HG02970 (cell line): ENCODE data around the gene RIMS1.

Experiments used
- ATAC-seq: cut with Tn5 transposase; IDR thresholded peaks from one replicate; pipeline ENCODE4 v1.9.1; 2021; ENCODE audit warnings: mild to moderate bottlenecking, moderate library complexity, moderate number of reproducible peaks; ENCODE audit not compliant: unreplicated experiment, low FRiP score

Gene RIMS1

GRCh38 chr6:72218125-72218524, 331.8 kb downstream of the RIMS1 start:
- no peak for ATAC-seq

- no peak for ATAC-seq
These were observed 333.2 kb downstream of the RIMS1 start for GRCh38 chr6:72219536-72219935.

GRCh38 chr6:72238021-72238420, 351.7 kb downstream of the RIMS1 start:
- no peak for ATAC-seq

- no peak for ATAC-seq
These were observed 352.6 kb downstream of the RIMS1 start for GRCh38 chr6:72238900-72239299.

GRCh38 chr6:72245565-72245964, 359.2 kb downstream of the RIMS1 start:
- ATAC-seq: no peak

GRCh38 chr6:72246926-72247325, 360.6 kb downstream of the RIMS1 start:
- ATAC-seq: no peak

GRCh38 chr6:72248621-72249020, 362.3 kb downstream of the RIMS1 start:
- no peak for ATAC-seq

- ATAC-seq: no peak
These were observed 364.3 kb downstream of the RIMS1 start for GRCh38 chr6:72250664-72251063.

- ATAC-seq: no peak
These were observed 374.1 kb downstream of the RIMS1 start for GRCh38 chr6:72260489-72260888.

GRCh38 chr6:72261554-72261953, 375.2 kb downstream of the RIMS1 start:
- ATAC-seq: no peak

- ATAC-seq: no peak
These were observed 375.9 kb downstream of the RIMS1 start for GRCh38 chr6:72262254-72262653.

- ATAC-seq: no peak
These were observed 381.1 kb downstream of the RIMS1 start for GRCh38 chr6:72267470-72267869.

- ATAC-seq: no peak
These were observed 385.2 kb downstream of the RIMS1 start for GRCh38 chr6:72271531-72271930.

GRCh38 chr6:72272958-72273357, 386.6 kb downstream of the RIMS1 start:
- ATAC-seq: no peak

GRCh38 chr6:72275888-72276287, 389.5 kb downstream of the RIMS1 start:
- ATAC-seq: no peak

- ATAC-seq: no peak
These were observed 395.9 kb downstream of the RIMS1 start for GRCh38 chr6:72282201-72282600.

GRCh38 chr6:72283571-72283970, 397.2 kb downstream of the RIMS1 start:
- no peak for ATAC-seq

GRCh38 chr6:72286911-72287311, 400.6 kb downstream of the RIMS1 start:
- ATAC-seq: no peak

GRCh38 chr6:72287801-72288200, 401.5 kb downstream of the RIMS1 start:
- no peak for ATAC-seq

- no peak for ATAC-seq
These were observed 402.2 kb downstream of the RIMS1 start for GRCh38 chr6:72288592-72288991.

GRCh38 chr6:72290620-72291019, 404.3 kb downstream of the RIMS1 start:
- ATAC-seq: no peak

- ATAC-seq: no peak
These were observed 410.0 kb downstream of the RIMS1 start for GRCh38 chr6:72296375-72296774.

- ATAC-seq: no peak
These were observed 419.6 kb downstream of the RIMS1 start for GRCh38 chr6:72305971-72306370.
